Neutrophil (primary cell): ENCODE data around the gene USP43.

Experiments used
- H3K27ac ChIP-seq: fragments of 200-600 bp; sonication (generic); 2 replicates; pipeline ENCODE4 v1.5.1; 2016; ENCODE audit warnings: mild to moderate bottlenecking, moderate library complexity
- H3K27me3 ChIP-seq: fragments of 200-600 bp; sonication (generic); 2 replicates; pipeline ENCODE4 v1.6.0; 2016; ENCODE audit warnings: mild to moderate bottlenecking
- H3K36me3 ChIP-seq: fragments of 200-600 bp; sonication (generic); 2 replicates; pipeline ENCODE4 v1.5.1; 2017
- H3K4me1 ChIP-seq, 2 experiments: fragments of 200-600 bp in 1 of 2; sonication (generic) in 1 of 2; 1 replicate in 1 of 2; 2 replicates in 1 of 2; pipeline versions ENCODE4 v1.5.1 to v1.6.1; 2013 to 2016; ENCODE audit warnings: low read depth in 1 of 2, low read length in 1 of 2, mild to moderate bottlenecking in 1 of 2, moderate library complexity in 1 of 2; ENCODE audit not compliant: control insufficient read depth in 1 of 2, insufficient read depth in 1 of 2
- H3K4me3 ChIP-seq, 2 experiments: fragments of 200-600 bp in 1 of 2; sonication (generic) in 1 of 2; 1 replicate in 1 of 2; 2 replicates in 1 of 2; pipeline ENCODE4 v1.5.1; 2013 to 2016; ENCODE audit warnings: low read depth in 1 of 2, low read length in 1 of 2, mild to moderate bottlenecking in 1 of 2, moderate library complexity in 1 of 2
- H3K9me3 ChIP-seq: fragments of 200-600 bp; sonication (generic); 2 replicates; pipeline ENCODE4 v1.5.1; 2016
- CTCF ChIP-seq: fragments of 200-600 bp; sonication (generic); IDR thresholded peaks from 2 replicates; pipeline ENCODE4 v1.5.1; 2016; ENCODE audit warnings: antibody characterized with exemption

The USP43 gene

GRCh38 chr17:9726291-9726690, 81.0 kb downstream of the USP43 start:
- no peak for TF ChIP-seq CTCF
- no peaks in the 10 kb centered on the region for H3K36me3 ChIP-seq
- no peak overlapping the region for H3K27ac ChIP-seq
- no peaks in the 10 kb centered on the region for H3K9me3 ChIP-seq
- H3K27me3 ChIP-seq = no peaks in the 10 kb centered on the region
- peaks cover 39 to 40% of the 10 kb centered on the region in 2 experiments for H3K4me1 ChIP-seq
- no peak overlapping the region for H3K4me3 ChIP-seq

DNA sequence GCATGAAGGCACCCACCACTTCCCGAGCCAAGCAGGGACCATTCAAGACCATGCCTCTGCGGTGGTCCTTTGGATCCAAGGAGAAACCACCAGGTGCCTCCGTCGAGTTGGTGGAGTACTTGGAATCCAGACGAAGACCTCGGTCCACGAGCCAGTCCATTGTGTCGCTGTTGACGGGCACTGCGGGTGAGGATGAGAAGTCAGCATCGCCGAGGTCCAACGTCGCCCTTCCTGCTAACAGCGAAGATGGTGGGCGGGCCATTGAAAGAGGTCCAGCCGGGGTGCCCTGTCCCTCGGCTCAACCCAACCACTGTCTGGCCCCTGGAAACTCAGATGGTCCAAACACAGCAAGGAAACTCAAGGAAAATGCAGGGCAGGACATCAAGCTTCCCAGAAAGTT, 82.7 kb downstream of the USP43 start:
- Histone ChIP-seq H3K4me3 (no peak overlapping the region), H3K9me3 (no peaks in the 10 kb centered on the region), H3K4me1 (peaks cover 23 to 24% of the 10 kb centered on the region in 2 experiments), H3K36me3 (no peaks in the 10 kb centered on the region), H3K27me3 (no peaks in the 10 kb centered on the region), H3K27ac (no peak overlapping the region)
- TF ChIP-seq CTCF = no peak

DNA sequence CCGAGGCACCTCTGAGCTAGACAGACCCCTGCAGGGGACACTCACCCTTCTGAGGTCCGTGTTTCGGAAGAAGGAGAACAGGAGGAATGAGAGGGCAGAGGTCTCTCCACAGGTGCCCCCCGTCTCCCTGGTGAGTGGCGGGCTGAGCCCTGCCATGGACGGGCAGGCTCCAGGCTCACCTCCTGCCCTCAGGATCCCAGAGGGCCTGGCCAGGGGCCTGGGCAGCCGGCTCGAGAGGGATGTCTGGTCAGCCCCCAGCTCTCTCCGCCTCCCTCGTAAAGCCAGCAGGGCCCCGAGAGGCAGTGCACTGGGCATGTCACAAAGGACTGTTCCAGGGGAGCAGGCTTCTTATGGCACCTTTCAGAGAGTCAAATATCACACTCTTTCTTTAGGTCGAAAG, 83.2 kb downstream of the USP43 start:
- Histone ChIP-seq H3K4me1 (peaks cover 22% of the 10 kb centered on the region in 2 experiments), H3K27me3 (no peaks in the 10 kb centered on the region), H3K27ac (no peak overlapping the region), H3K4me3 (no peak overlapping the region), H3K36me3 (no peaks in the 10 kb centered on the region), H3K9me3 (no peaks in the 10 kb centered on the region)
- TF ChIP-seq CTCF = no peak

DNA sequence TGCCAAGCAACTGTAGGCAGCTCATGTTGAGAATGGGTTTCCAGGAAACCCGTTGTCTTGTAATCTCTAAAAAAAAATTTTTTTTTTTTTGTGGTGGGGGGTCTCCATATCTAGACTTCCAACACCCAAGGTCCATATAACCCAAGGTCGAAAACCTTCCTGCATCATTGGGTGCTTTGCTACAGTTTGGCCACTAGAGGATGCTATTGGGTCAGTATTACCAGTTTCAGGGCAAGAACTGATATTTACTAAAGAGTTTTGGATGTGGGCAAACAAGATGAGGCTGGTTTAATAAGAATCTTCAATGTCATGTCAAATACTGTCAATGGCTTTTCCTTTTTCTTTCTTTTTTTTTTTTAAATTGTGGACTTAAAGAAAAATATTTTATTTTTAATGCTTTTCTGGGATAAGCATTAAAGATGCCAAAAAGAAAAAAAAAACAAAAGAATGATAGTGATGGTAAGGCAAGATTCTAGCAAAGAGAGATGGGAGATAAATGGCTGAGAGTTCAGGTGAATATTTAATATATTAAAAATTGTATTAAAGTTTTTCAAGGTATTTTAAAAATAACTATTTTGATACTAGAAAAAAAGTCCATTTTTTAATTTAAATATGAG, 83.8 kb downstream of the USP43 start:
- TF ChIP-seq CTCF = peak; percentile 64
- Histone ChIP-seq H3K9me3 (no peaks in the 10 kb centered on the region), H3K27me3 (no peaks in the 10 kb centered on the region), H3K27ac (no peak overlapping the region), H3K4me3 (no peak overlapping the region), H3K4me1 (peaks cover 22% of the 10 kb centered on the region in 2 experiments), H3K36me3 (no peaks in the 10 kb centered on the region)

GRCh38 chr17:9729735-9730420, 84.6 kb downstream of the USP43 start:
- no peak for TF ChIP-seq CTCF
- H3K27ac ChIP-seq = no peak overlapping the region

More at GRCh38 chr17:9729735-9730420, 84.6 kb downstream of the USP43 start:
- H3K36me3 ChIP-seq = no peaks in the 10 kb centered on the region
- H3K4me1 ChIP-seq = peaks cover 22% of the 10 kb centered on the region in 2 experiments
- no peaks in the 10 kb centered on the region for H3K9me3 ChIP-seq
- no peaks in the 10 kb centered on the region for H3K27me3 ChIP-seq
- H3K4me3 ChIP-seq = no peak overlapping the region
